HepG2 (cell line): ENCODE measurements around the gene VAV2. TPM values are rescaled to one million over a fixed set of nuclear protein-coding genes. Genes with fewer than 3 reads are reported as not detected.
A peak's percentile ranks its signal among the peaks of the same experiment; 100 is the strongest.

ENCODE experiments used
- ATAC-seq: fragments of 200-7000 bp; cut with Tn5 transposase; 3 replicates; pipeline ENCODE4 v1.9.1; 2020; ENCODE audit warnings: mild to moderate bottlenecking, moderate library complexity
- BruUV-seq: library from RNA; stranded (reverse); fragments of 400-500 nt; replicated peaks from 2 replicates; lab custom pipeline; 2021; lab: Mats Ljungman, UMichigan
- CTCF ChIA-PET: fragments of 300-600 bp; formaldehyde crosslinking; extraction: SDS; loops from one replicate; lab custom pipeline; 2021; ENCODE audit warnings: low total read pairs, inconsistent platforms, low intra/inter-chr PET ratio; lab: Yijun Ruan, JAX
- POLR2A ChIA-PET: fragments of 350-600 bp; sonication (Branson Sonifier 250); formaldehyde crosslinking; loops from one replicate; lab custom pipeline; 2020; ENCODE audit warnings: antibody characterized with exemption, inconsistent platforms; lab: Yijun Ruan, JAX
- DNase-seq: peaks from one replicate; pipeline ENCODE4 v3.0.0-alpha.2; 2015; ENCODE audit warnings: low spot score
- FAIRE-seq: peaks from 3 replicates; lab custom pipeline; 2011; peaks lifted over from hg19 to GRCh38; lab: Jason Lieb, UNC
- H2AFZ ChIP-seq: one replicate; pipeline ENCODE4 v1.6.1; 2011; ENCODE audit warnings: low read length, inconsistent platforms
- H3K27ac ChIP-seq: fragments of 300-600 bp; 3 replicates; pipeline ENCODE4 v1.8.0; 2011; ENCODE audit warnings: mixed run types, mild to moderate bottlenecking, mixed read lengths, low read length, inconsistent platforms; ENCODE audit not compliant: insufficient read depth; ENCODE audit errors: extremely low read length
- H3K27me3 ChIP-seq, 2 experiments: fragments of 200-600 bp in 1 of 2; 2 replicates in 1 of 2; 3 replicates in 1 of 2; pipeline versions ENCODE4 v1.6.0 to v1.8.0; 2011; ENCODE audit warnings: low read length in 2 of 2, mild to moderate bottlenecking in 2 of 2, moderate library complexity in 2 of 2, inconsistent platforms in 1 of 2; ENCODE audit not compliant: insufficient read depth in 2 of 2, control insufficient read depth in 1 of 2
- H3K36me3 ChIP-seq, 2 experiments: fragments of 200-600 bp in 1 of 2; replicated peaks in 1 of 2; 2 replicates in 1 of 2; 3 replicates in 1 of 2; pipeline versions ENCODE4 v1.5.1 to v1.8.0; 2011; ENCODE audit warnings: low read length in 2 of 2, inconsistent platforms in 1 of 2; ENCODE audit not compliant: insufficient read depth in 2 of 2, control insufficient read depth in 1 of 2
- H3K4me1 ChIP-seq: 2 replicates; pipeline ENCODE4 v1.5.1; 2012; ENCODE audit warnings: low read length, inconsistent platforms; ENCODE audit not compliant: insufficient read depth
- H3K4me2 ChIP-seq: 2 replicates; pipeline ENCODE4 v1.6.0; 2011; ENCODE audit warnings: low read depth, low read length, inconsistent platforms
- H3K4me3 ChIP-seq, 3 experiments: fragments of 200-600 bp in 1 of 3; sonication (generic), shearing (Covaris generic) in 1 of 3; replicated peaks in 1 of 3; 2 replicates each; pipeline ENCODE4 v1.5.1; 2011 to 2016; ENCODE audit warnings: low read length in 3 of 3, inconsistent platforms in 2 of 3, low read depth in 2 of 3, mild to moderate bottlenecking in 2 of 3, control low read depth in 1 of 3, mixed read lengths in 1 of 3; ENCODE audit not compliant: insufficient read depth in 1 of 3
- H3K79me2 ChIP-seq: one replicate; pipeline ENCODE4 v1.6.1; 2011; ENCODE audit warnings: low read length, inconsistent platforms; ENCODE audit not compliant: insufficient read depth
- H3K9ac ChIP-seq: 2 replicates; pipeline ENCODE4 v1.6.0; 2011; ENCODE audit warnings: mild to moderate bottlenecking, low read depth, low read length, inconsistent platforms; ENCODE audit not compliant: insufficient read depth
- H3K9me3 ChIP-seq: 2 replicates; pipeline ENCODE4 v1.5.1; 2012; ENCODE audit warnings: mild to moderate bottlenecking, low read length
- H4K20me1 ChIP-seq: 2 replicates; pipeline ENCODE4 v1.6.0; 2011; ENCODE audit warnings: inconsistent platforms, mild to moderate bottlenecking, low read length, moderate library complexity; ENCODE audit not compliant: insufficient read depth
- HDAC1 ChIP-seq: sonication (generic); formaldehyde crosslinking; IDR thresholded peaks from 2 replicates; pipeline ENCODE4 v1.5.1; 2020; ENCODE audit warnings: mild to moderate bottlenecking, missing genetic modification reagents
- HDAC2 ChIP-seq: sonication (generic); formaldehyde crosslinking; IDR thresholded peaks from 2 replicates; pipeline ENCODE4 v1.4.0; 2020; ENCODE audit warnings: missing genetic modification reagents
- HNRNPLL ChIP-seq: fragments of 200-400 bp; formaldehyde crosslinking; IDR thresholded peaks from 2 replicates; pipeline ENCODE4 v1.6.1; 2017; ENCODE audit warnings: mild to moderate bottlenecking, low read depth, low read length; ENCODE audit not compliant: poor library complexity, severe bottlenecking
- NR2F1 ChIP-seq, 2 experiments: fragments of 450-650 bp in 1 of 2; formaldehyde crosslinking in 1 of 2; IDR thresholded peaks; 2 replicates each; pipeline versions ENCODE4 v1.5.0 to v1.6.1; 2016 to 2020; ENCODE audit warnings: mild to moderate bottlenecking in 1 of 2, missing compliant biosample characterization in 1 of 2, missing genetic modification reagents in 1 of 2, moderate library complexity in 1 of 2
- ZNF264 ChIP-seq: sonication (generic); formaldehyde crosslinking; IDR thresholded peaks from 2 replicates; pipeline ENCODE4 v1.4.0; 2020; ENCODE audit warnings: missing genetic modification reagents
- ZNF543 ChIP-seq: sonication (generic); formaldehyde crosslinking; IDR thresholded peaks from 2 replicates; pipeline ENCODE4 v1.4.0; 2020; ENCODE audit warnings: mild to moderate bottlenecking, missing genetic modification reagents
- ZNF563 ChIP-seq: sonication (generic); formaldehyde crosslinking; IDR thresholded peaks from 2 replicates; pipeline ENCODE4 v1.8.0; 2022; ENCODE audit warnings: mild to moderate bottlenecking, moderate library complexity, missing genetic modification reagents
- ZNF720 ChIP-seq: sonication (generic); formaldehyde crosslinking; IDR thresholded peaks from 2 replicates; pipeline ENCODE4 v1.4.0; 2020; ENCODE audit warnings: missing genetic modification reagents
- ZNF740 ChIP-seq: sonication (generic); formaldehyde crosslinking; IDR thresholded peaks from 2 replicates; pipeline ENCODE4 v1.4.0; 2020; ENCODE audit warnings: missing genetic modification reagents
- ZNF768 ChIP-seq: sonication (generic); formaldehyde crosslinking; IDR thresholded peaks from 2 replicates; pipeline ENCODE4 v1.4.0; 2020; ENCODE audit warnings: missing genetic modification reagents
- ZNF777 ChIP-seq: sonication (generic); formaldehyde crosslinking; IDR thresholded peaks from 2 replicates; pipeline ENCODE4 v1.4.0; 2020; ENCODE audit warnings: missing genetic modification reagents
- WGBS: methylation state at CpG from one replicate; pipeline ENCODE4 v1.1.6; 2017; ENCODE audit warnings: low lambda C conversion rate; 5-methylcytosine and 5-hydroxymethylcytosine counted together
- in situ Hi-C: cut with HindIII; loops from 2 replicates; pipeline ENCODE4 v1.10.0; 2017; ENCODE audit warnings: low pct_unique_long_range_greater_than_20kb; ENCODE audit not compliant: extremely low pct_ligation_motif_present
- intact Hi-C: fragments of 100-400 bp; cut with micrococcal nuclease; formaldehyde crosslinking; loops from one replicate; pipeline ENCODE4 v1.10.0; 2022; ENCODE audit not compliant: unreplicated experiment
- polyA plus RNA-seq, 8 experiments: library from polyadenylated mRNA; depleted of rRNA in 3 of 8; stranded (reverse) in 7 of 8; unstranded in 1 of 8; fragments of >200 nt; fragmentation: Illumina TruSeq in 4 of 8; extraction: Trizol in 4 of 8; gene quantifications; 2 replicates each; pipeline versions ENCODE4 v1.2.1 to v1.2.3, GENCODE V29; 2011 to 2016; ENCODE audit warnings: low read depth in 4 of 8, missing spikeins in 1 of 8, mixed read lengths in 1 of 8; ENCODE audit not compliant: insufficient read depth in 1 of 8
- total RNA-seq, 5 experiments: library from RNA; depleted of rRNA; stranded (reverse); fragments of >200 nt; fragmentation: Illumina TruSeq; extraction: Trizol; gene quantifications; 2 replicates each; pipeline ENCODE4 v1.2.3, GENCODE V29; 2016; ENCODE audit warnings: low read depth in 1 of 5
- TF ChIP-seq, protein P1 (sequence below): sonication (generic); formaldehyde crosslinking; IDR thresholded peaks from 2 replicates; pipeline ENCODE4 v1.8.0; 2022; ENCODE audit warnings: mild to moderate bottlenecking, missing genetic modification reagents; ENCODE audit not compliant: insufficient replicate concordance
- TF ChIP-seq, protein P2 (sequence below): sonication (generic); formaldehyde crosslinking; IDR thresholded peaks from 2 replicates; pipeline ENCODE4 v1.4.0; 2020; ENCODE audit warnings: missing genetic modification reagents, low read depth, mild to moderate bottlenecking, borderline replicate concordance
- TF ChIP-seq, protein P3 (sequence below): sonication (generic); formaldehyde crosslinking; conservative IDR thresholded peaks from 2 replicates; pipeline ENCODE4 v1.4.0; 2020; ENCODE audit warnings: missing genetic modification reagents
- TF ChIP-seq, protein P4 (sequence below): sonication (generic); formaldehyde crosslinking; conservative IDR thresholded peaks from 2 replicates; pipeline ENCODE4 v1.8.0; 2022; ENCODE audit warnings: mild to moderate bottlenecking, moderate library complexity, missing genetic modification reagents

The VAV2 gene
- total and polyA plus RNA-seq, 2 of the 13 experiments (the other 11 are each of a cell fraction or from before 2014, with no cell fraction given), result 22.5 to 22.9 TPM

- Histone ChIP-seq H4K20me1 (peaks cover 39% of the 10 kb centered on the region; the same call in 1 of the 2 replicates), H3K4me1 (peaks cover 66% of the 10 kb centered on the region), H3K4me2 (peak overlapping the region; percentile 96), H3K9ac (peak overlapping the region; percentile 79), H3K4me3 (peak overlapping the region; percentile 80 to 98 (median 97)), H3K36me3 (peaks cover under 1 to 8% of the 10 kb centered on the region in 2 experiments; a peak in 4 of 5 replicates), H3K79me2 (peaks cover 53% of the 10 kb centered on the region), H3K27ac (peak overlapping the region; percentile 90), H3K27me3 (no peaks in the 10 kb centered on the region), H3K9me3 (no peaks in the 10 kb centered on the region), H2AFZ (no peak overlapping the region)
- POLR2A ChIA-PET, result interaction anchor here (1.2 to 4.4 kb wide), 3 partner anchors 12 to 99 kb away, joined by 4 to 24 read pairs (median 5); no protein-coding TSS in a partner anchor
- FAIRE-seq (no peak), DNase-seq (no peak), ATAC-seq (peak; percentile 1; the same call in 1 of the 3 replicates)
- in situ Hi-C loops (loop anchor here (5.0 kb wide), 1 partner anchor 204 kb away; no protein-coding TSS in a partner anchor), intact Hi-C loops (no loop called here)
- 0% methylated on average over 21 of the region's 82 CpGs for WGBS
- TSS peak; percentile 52 for BruUV-seq
- CTCF ChIA-PET, result no interaction called here
- TF ChIP-seq, protein P1, sequence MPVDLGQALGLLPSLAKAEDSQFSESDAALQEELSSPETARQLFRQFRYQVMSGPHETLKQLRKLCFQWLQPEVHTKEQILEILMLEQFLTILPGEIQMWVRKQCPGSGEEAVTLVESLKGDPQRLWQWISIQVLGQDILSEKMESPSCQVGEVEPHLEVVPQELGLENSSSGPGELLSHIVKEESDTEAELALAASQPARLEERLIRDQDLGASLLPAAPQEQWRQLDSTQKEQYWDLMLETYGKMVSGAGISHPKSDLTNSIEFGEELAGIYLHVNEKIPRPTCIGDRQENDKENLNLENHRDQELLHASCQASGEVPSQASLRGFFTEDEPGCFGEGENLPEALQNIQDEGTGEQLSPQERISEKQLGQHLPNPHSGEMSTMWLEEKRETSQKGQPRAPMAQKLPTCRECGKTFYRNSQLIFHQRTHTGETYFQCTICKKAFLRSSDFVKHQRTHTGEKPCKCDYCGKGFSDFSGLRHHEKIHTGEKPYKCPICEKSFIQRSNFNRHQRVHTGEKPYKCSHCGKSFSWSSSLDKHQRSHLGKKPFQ (CRISPR knock-in tag), result no peak
- peak; percentile 15; the same call in 1 of the 2 replicates for TF ChIP-seq ZNF777 (CRISPR knock-in tag)
- TF ChIP-seq ZNF720 (CRISPR knock-in tag), result no peak
- TF ChIP-seq, protein P2, sequence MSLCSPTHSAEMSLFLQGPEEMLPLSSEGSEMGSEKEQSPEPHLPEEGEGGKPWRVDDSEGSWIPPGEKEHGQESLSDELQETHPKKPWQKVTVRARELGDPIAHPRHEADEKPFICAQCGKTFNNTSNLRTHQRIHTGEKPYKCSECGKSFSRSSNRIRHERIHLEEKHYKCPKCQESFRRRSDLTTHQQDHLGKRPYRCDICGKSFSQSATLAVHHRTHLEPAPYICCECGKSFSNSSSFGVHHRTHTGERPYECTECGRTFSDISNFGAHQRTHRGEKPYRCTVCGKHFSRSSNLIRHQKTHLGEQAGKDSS, result 0 out of 2 replicates have a peak, but pooled peaks have one; percentile 40
- peak in 1 of 2 experiments; percentile 6; a peak in 1 of 4 replicates for TF ChIP-seq NR2F1 (CRISPR knock-in tag; IDR thresholded peaks at IDR 0.05)
- TF ChIP-seq, protein P3, sequence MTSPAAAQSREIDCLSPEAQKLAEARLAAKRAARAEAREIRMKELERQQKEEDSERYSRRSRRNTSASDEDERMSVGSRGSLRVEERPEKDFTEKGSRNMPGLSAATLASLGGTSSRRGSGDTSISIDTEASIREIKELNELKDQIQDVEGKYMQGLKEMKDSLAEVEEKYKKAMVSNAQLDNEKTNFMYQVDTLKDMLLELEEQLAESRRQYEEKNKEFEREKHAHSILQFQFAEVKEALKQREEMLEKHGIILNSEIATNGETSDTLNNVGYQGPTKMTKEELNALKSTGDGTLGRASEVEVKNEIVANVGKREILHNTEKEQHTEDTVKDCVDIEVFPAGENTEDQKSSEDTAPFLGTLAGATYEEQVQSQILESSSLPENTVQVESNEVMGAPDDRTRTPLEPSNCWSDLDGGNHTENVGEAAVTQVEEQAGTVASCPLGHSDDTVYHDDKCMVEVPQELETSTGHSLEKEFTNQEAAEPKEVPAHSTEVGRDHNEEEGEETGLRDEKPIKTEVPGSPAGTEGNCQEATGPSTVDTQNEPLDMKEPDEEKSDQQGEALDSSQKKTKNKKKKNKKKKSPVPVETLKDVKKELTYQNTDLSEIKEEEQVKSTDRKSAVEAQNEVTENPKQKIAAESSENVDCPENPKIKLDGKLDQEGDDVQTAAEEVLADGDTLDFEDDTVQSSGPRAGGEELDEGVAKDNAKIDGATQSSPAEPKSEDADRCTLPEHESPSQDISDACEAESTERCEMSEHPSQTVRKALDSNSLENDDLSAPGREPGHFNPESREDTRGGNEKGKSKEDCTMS (CRISPR knock-in tag), result no peak
- no peak for TF ChIP-seq ZNF740
- TF ChIP-seq, protein P4, sequence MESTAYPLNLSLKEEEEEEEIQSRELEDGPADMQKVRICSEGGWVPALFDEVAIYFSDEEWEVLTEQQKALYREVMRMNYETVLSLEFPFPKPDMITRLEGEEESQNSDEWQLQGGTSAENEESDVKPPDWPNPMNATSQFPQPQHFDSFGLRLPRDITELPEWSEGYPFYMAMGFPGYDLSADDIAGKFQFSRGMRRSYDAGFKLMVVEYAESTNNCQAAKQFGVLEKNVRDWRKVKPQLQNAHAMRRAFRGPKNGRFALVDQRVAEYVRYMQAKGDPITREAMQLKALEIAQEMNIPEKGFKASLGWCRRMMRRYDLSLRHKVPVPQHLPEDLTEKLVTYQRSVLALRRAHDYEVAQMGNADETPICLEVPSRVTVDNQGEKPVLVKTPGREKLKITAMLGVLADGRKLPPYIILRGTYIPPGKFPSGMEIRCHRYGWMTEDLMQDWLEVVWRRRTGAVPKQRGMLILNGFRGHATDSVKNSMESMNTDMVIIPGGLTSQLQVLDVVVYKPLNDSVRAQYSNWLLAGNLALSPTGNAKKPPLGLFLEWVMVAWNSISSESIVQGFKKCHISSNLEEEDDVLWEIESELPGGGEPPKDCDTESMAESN (CRISPR knock-in tag), result no peak; the same call in 1 of the 2 replicates
- peak; percentile 22; the same call in 1 of the 2 replicates for TF ChIP-seq ZNF768 (CRISPR knock-in tag)
- 0 out of 2 replicates have a peak, but pooled peaks have one; percentile 14 for TF ChIP-seq HDAC2 (CRISPR knock-in tag)
- peak; percentile 72 for TF ChIP-seq HNRNPLL
- peak; percentile 5; the same call in 1 of the 2 replicates for TF ChIP-seq HDAC1
- TF ChIP-seq ZNF563 (CRISPR knock-in tag), result no peak
- no peak for TF ChIP-seq ZNF264 (CRISPR knock-in tag)
- peak; percentile 60; the same call in 1 of the 2 replicates for TF ChIP-seq ZNF543 (CRISPR knock-in tag)
Observed at GRCh38 chr9:133991214-133991921, 756 bp downstream of the VAV2 start.
